ENCODE data around the gene FRG2. TPM values are rescaled to one million over a fixed set of nuclear protein-coding genes. Genes with fewer than 3 reads are reported as not detected.
"Not testable (repeated sequence)": the region's sequence is repeated elsewhere in the genome, so short reads cannot be mapped to it uniquely, and the experiment has no call there.

Gene FRG2
- total and polyA plus RNA-seq, 10 of the 15 experiments (the other 5 are each of a cell fraction or from before 2014, with no cell fraction given): 0.04 TPM; not detected in 9

DNA sequence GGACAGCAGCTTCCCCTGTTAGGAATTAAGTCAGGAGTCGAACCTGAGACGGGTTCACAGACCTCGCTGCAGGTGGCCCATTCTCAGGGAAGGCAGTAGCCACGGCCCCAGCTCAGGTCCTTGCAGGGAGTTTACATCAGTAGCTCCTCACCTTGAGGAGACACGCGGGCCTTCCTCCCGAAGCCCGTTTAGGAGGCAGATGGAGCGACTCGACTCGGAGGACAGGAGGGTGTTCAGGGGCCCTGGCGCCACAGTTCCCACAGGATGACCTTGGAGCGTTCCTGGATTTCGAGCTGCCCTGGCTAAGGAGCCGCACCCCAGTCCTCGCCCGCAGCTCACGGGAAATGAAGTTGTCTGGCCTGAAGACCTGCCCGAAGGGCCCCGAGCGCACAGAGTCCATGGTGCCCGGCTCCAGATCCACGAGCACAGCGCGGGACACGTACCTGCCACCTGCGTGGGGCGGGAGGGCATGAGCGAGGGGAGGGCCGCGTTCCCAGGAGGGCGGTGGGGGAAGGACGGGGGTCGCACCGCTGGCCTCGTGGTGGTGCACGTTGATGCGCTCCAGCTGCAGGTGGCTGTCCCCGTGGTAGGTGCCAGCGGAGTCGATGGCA, 43.0 kb downstream of the FRG2 start:
- in situ Hi-C loops (cut with MboI); ATAC-seq; H2AFZ ChIP-seq (ENCODE audit: control insufficient read depth, low read depth, low read length); RAD21 ChIA-PET (ENCODE audit: unreplicated experiment); POLR2A ChIA-PET; H3K4me2 ChIP-seq (ENCODE audit: control insufficient read depth, insufficient read depth); H3K27ac ChIP-seq (ENCODE audit: control insufficient read depth, insufficient read depth); H3K27me3 ChIP-seq (replicated peaks in 1 of 2; ENCODE audit: control insufficient read depth in 2 of 2, insufficient read depth in 2 of 2, low read length in 1 of 2); H3K36me3 ChIP-seq (ENCODE audit: control insufficient read depth in 2 of 2, insufficient read depth in 2 of 2, low read length in 1 of 2); H3K4me1 ChIP-seq (ENCODE audit: control insufficient read depth, insufficient read depth, low read length); FAIRE-seq; H3K9ac ChIP-seq (ENCODE audit: control insufficient read depth, insufficient read depth, low read length); H3K79me2 ChIP-seq (ENCODE audit: control insufficient read depth, insufficient read depth, low read length); H3K9me3 ChIP-seq (replicated peaks; ENCODE audit: control insufficient read depth, insufficient read depth, low read length); BruUV-seq (replicated peaks); H4K20me1 ChIP-seq (ENCODE audit: control insufficient read depth, insufficient read depth); intact Hi-C loops (cut with micrococcal nuclease; ENCODE audit: unreplicated experiment); DNase-seq (ENCODE audit: low read depth, low spot score); CTCF ChIA-PET; H3K4me3 ChIP-seq; SMC1A ChIA-PET (ENCODE audit: uncharacterized antibody, unreplicated experiment): not testable (repeated sequence)
- WGBS (ENCODE audit: insufficient coverage, insufficient replicate concordance, low lambda C conversion rate, missing lambda C conversion rate): 49% methylated on average over 5 of the region's 41 CpGs

- H3K9me3 ChIP-seq (replicated peaks; ENCODE audit: control insufficient read depth, insufficient read depth, low read length): no peaks in the 10 kb centered on the region
- ChIA-PET RAD21 (ENCODE audit: unreplicated experiment) (no interaction called here), SMC1A (ENCODE audit: uncharacterized antibody, unreplicated experiment) (no interaction called here), CTCF (no interaction called here), POLR2A (no interaction called here)
- FAIRE-seq (no peak), DNase-seq (ENCODE audit: low read depth, low spot score) (no peak), ATAC-seq (no peak)
- no peak overlapping the region for H3K9ac ChIP-seq (ENCODE audit: control insufficient read depth, insufficient read depth, low read length)
- BruUV-seq (replicated peaks): no TSS peak
- H3K4me1 ChIP-seq (ENCODE audit: control insufficient read depth, insufficient read depth, low read length): no peaks in the 10 kb centered on the region
- H3K27me3 ChIP-seq (replicated peaks in 1 of 2; ENCODE audit: control insufficient read depth in 2 of 2, insufficient read depth in 2 of 2, low read length in 1 of 2): no peaks in the 10 kb centered on the region; a peak in 1 of 4 replicates
- H2AFZ ChIP-seq (ENCODE audit: control insufficient read depth, low read depth, low read length): no peak overlapping the region
- no peaks in the 10 kb centered on the region for H4K20me1 ChIP-seq (ENCODE audit: control insufficient read depth, insufficient read depth)
- in situ Hi-C loops (cut with MboI): no loop called here
- TF ChIP-seq SRF (IDR thresholded peaks at IDR 0.05; ENCODE audit: low read depth in 2 of 2, low read length in 2 of 2) (no peak), IKZF2 (IDR thresholded peaks at IDR 0.05) (no peak), ZSCAN29 (IDR thresholded peaks at IDR 0.05) (no peak), POLR2AphosphoS5 (IDR thresholded peaks at IDR 0.05; ENCODE audit: low read length) (no peak), YBX1 (IDR thresholded peaks at IDR 0.05) (no peak), ZNF24 (IDR thresholded peaks at IDR 0.05) (no peak), SP1 (IDR thresholded peaks at IDR 0.05; ENCODE audit: low read depth, low read length) (no peak), CBX5 (IDR thresholded peaks at IDR 0.05; ENCODE audit: low read depth) (no peak), USF2 (IDR thresholded peaks at IDR 0.05; ENCODE audit: borderline replicate concordance, low read depth, low read length) (no peak), ZBED1 (IDR thresholded peaks at IDR 0.05; ENCODE audit: borderline replicate concordance) (no peak), POLR2AphosphoS2 (IDR thresholded peaks at IDR 0.05; ENCODE audit: low read depth, low read length) (no peak), FOS (IDR thresholded peaks at IDR 0.05; ENCODE audit: borderline replicate concordance, extremely low read depth, insufficient read length) (no peak), ATF7 (IDR thresholded peaks at IDR 0.05; ENCODE audit: low read depth) (no peak)
- no peak overlapping the region for H3K4me3 ChIP-seq
- no peaks in the 10 kb centered on the region for H3K79me2 ChIP-seq (ENCODE audit: control insufficient read depth, insufficient read depth, low read length)
- H3K4me2 ChIP-seq (ENCODE audit: control insufficient read depth, insufficient read depth): no peak overlapping the region
- intact Hi-C loops (cut with micrococcal nuclease; ENCODE audit: unreplicated experiment): no loop called here
- H3K36me3 ChIP-seq (ENCODE audit: control insufficient read depth in 2 of 2, insufficient read depth in 2 of 2, low read length in 1 of 2): no peaks in the 10 kb centered on the region
- no peak overlapping the region for H3K27ac ChIP-seq (ENCODE audit: control insufficient read depth, insufficient read depth)
- 39% methylated on average over 8 of the region's 8 CpGs for WGBS (ENCODE audit: insufficient coverage, insufficient replicate concordance, low lambda C conversion rate, missing lambda C conversion rate)
Measured at GRCh38 chr4:189981970-189982369, 45.1 kb downstream of the FRG2 start.

- H3K4me2 ChIP-seq (ENCODE audit: control insufficient read depth, insufficient read depth); CTCF ChIA-PET: not testable (repeated sequence)
Measured at GRCh38 chr4:189980292-189980691, 46.8 kb downstream of the FRG2 start.

More at GRCh38 chr4:189980292-189980691, 46.8 kb downstream of the FRG2 start:
- intact Hi-C loops (cut with micrococcal nuclease; ENCODE audit: unreplicated experiment); in situ Hi-C loops (cut with MboI); H3K27me3 ChIP-seq (replicated peaks in 1 of 2; ENCODE audit: control insufficient read depth in 2 of 2, insufficient read depth in 2 of 2, low read length in 1 of 2); H3K4me1 ChIP-seq (ENCODE audit: control insufficient read depth, insufficient read depth, low read length); SMC1A ChIA-PET (ENCODE audit: uncharacterized antibody, unreplicated experiment); ATAC-seq; H4K20me1 ChIP-seq (ENCODE audit: control insufficient read depth, insufficient read depth); H3K9ac ChIP-seq (ENCODE audit: control insufficient read depth, insufficient read depth, low read length); RAD21 ChIA-PET (ENCODE audit: unreplicated experiment); H3K27ac ChIP-seq (ENCODE audit: control insufficient read depth, insufficient read depth); BruUV-seq (replicated peaks); H2AFZ ChIP-seq (ENCODE audit: control insufficient read depth, low read depth, low read length); DNase-seq (ENCODE audit: low read depth, low spot score); H3K79me2 ChIP-seq (ENCODE audit: control insufficient read depth, insufficient read depth, low read length); H3K4me3 ChIP-seq; H3K9me3 ChIP-seq (replicated peaks; ENCODE audit: control insufficient read depth, insufficient read depth, low read length); H3K36me3 ChIP-seq (ENCODE audit: control insufficient read depth in 2 of 2, insufficient read depth in 2 of 2, low read length in 1 of 2); POLR2A ChIA-PET; FAIRE-seq: not testable (repeated sequence)
- 0% methylated on average over 2 of the region's 2 CpGs for WGBS (ENCODE audit: insufficient coverage, insufficient replicate concordance, low lambda C conversion rate, missing lambda C conversion rate)
